Mucosa of descending colon (tissue), 3 donors: Measurements from ENCODE around the gene CDK17. TPM values are rescaled to one million over a fixed set of nuclear protein-coding genes. Genes with fewer than 3 reads are reported as not detected.

Experiments
- ATAC-seq: fragments of 200-7000 bp; cut with Tn5 transposase; one replicate; pipeline ENCODE4 v1.9.1; 2020; ENCODE audit warnings: mild to moderate bottlenecking, moderate library complexity
- DNase-seq, 3 donors: peaks; one replicate each; pipeline ENCODE4 v3.0.0-alpha.2; 2020
- H3K36me3 ChIP-seq: fragments of 200-600 bp; one replicate; pipeline ENCODE4 v1.8.0; 2021; ENCODE audit warnings: low read depth, mild to moderate bottlenecking
- H3K4me1 ChIP-seq: fragments of 200-600 bp; one replicate; pipeline ENCODE4 v1.8.0; 2021; ENCODE audit warnings: low read depth, mild to moderate bottlenecking
- H3K4me3 ChIP-seq: fragments of 200-600 bp; one replicate; pipeline ENCODE4 v1.8.0; 2021; ENCODE audit warnings: mild to moderate bottlenecking
- H3K9me3 ChIP-seq: fragments of 200-600 bp; one replicate; pipeline ENCODE4 v1.8.0; 2021; ENCODE audit warnings: mild to moderate bottlenecking
- CTCF ChIP-seq: fragments of 200-600 bp; IDR thresholded peaks from one replicate; pipeline ENCODE4 v1.8.0; 2022; ENCODE audit warnings: antibody characterized with exemption, mild to moderate bottlenecking
- intact Hi-C, 2 donors: fragments of 100-400 bp; cut with DNase I in 1 of 2; cut with micrococcal nuclease in 1 of 2; formaldehyde crosslinking; loops; one replicate each; pipeline versions ENCODE4 v1.11.0 to v1.11.1; 2022; cut with DNase I, micrococcal nuclease
- total RNA-seq, 3 donors: library from RNA; stranded (reverse); fragmentation: NEBNext Ultra II Directional in 2 of 3; extraction: Animal tissue kit (Norgen Biotek cat#: 25700) in 2 of 3; gene quantifications; one replicate each; pipeline versions ENCODE4 v1.2.1 to v1.2.4, GENCODE V29; 2021 to 2023
- donor health status: DM: no; HTN: no; CAD: no; lungs with moderate emphysema.
- donor health status: DM: no; HTN: no; CAD: no.
- donor health status: DM: no; HTN: yes; CAD: no.

The CDK17 gene
- total RNA-seq, 3 donors from 2014 or later: 19.5 to 43.5 (median 24.0) TPM

- Histone ChIP-seq H3K9me3 (no peaks in the 10 kb centered on the region), H3K4me1 (peaks cover 27% of the 10 kb centered on the region), H3K36me3 (no peaks in the 10 kb centered on the region), H3K4me3 (no peak overlapping the region)
- DNase-seq (no peak), ATAC-seq (no peak)
- intact Hi-C loops: no loop called here
- no peak for TF ChIP-seq CTCF
Measured at GRCh38 chr12:96371790-96372699, 28.2 kb downstream of the CDK17 start.

GRCh38 chr12:96371138-96371789 is 29.0 kb downstream of the CDK17 start:
- Histone ChIP-seq H3K4me3 (no peak overlapping the region), H3K4me1 (peaks cover 20% of the 10 kb centered on the region), H3K9me3 (no peaks in the 10 kb centered on the region), H3K36me3 (no peaks in the 10 kb centered on the region)
- TF ChIP-seq CTCF: no peak
- ATAC-seq (no peak), DNase-seq (no peak)
- intact Hi-C loops: no loop called here

GRCh38 chr12:96368687-96369086 is 31.6 kb downstream of the CDK17 start:
- no peak for TF ChIP-seq CTCF
- no peaks in the 10 kb centered on the region for H3K9me3 ChIP-seq
- ATAC-seq: no peak
- no peak for DNase-seq
- intact Hi-C loops: no loop called here
- H3K4me1 ChIP-seq: peaks cover 3% of the 10 kb centered on the region
- H3K36me3 ChIP-seq: no peaks in the 10 kb centered on the region
- H3K4me3 ChIP-seq: no peak overlapping the region

GRCh38 chr12:96368233-96368632 is 32.0 kb downstream of the CDK17 start:
- H3K36me3 ChIP-seq: no peaks in the 10 kb centered on the region
- intact Hi-C loops: no loop called here
- peak; percentile 14 for ATAC-seq
- H3K9me3 ChIP-seq: no peaks in the 10 kb centered on the region
- no peak for TF ChIP-seq CTCF
- H3K4me1 ChIP-seq: peaks cover 3% of the 10 kb centered on the region
- H3K4me3 ChIP-seq: no peak overlapping the region
- DNase-seq: no peak

GRCh38 chr12:96366381-96366654 is 33.9 kb downstream of the CDK17 start:
- peaks cover 3% of the 10 kb centered on the region for H3K4me1 ChIP-seq
- intact Hi-C loops: no loop called here
- H3K9me3 ChIP-seq: no peaks in the 10 kb centered on the region
- H3K4me3 ChIP-seq: no peak overlapping the region
- TF ChIP-seq CTCF: no peak
- no peak for ATAC-seq
- H3K36me3 ChIP-seq: no peaks in the 10 kb centered on the region
- DNase-seq: no peak
